Measurements from ENCODE around the gene ADCY10.
"Not testable (repeated sequence)": the region's sequence is repeated elsewhere in the genome, so short reads cannot be mapped to it uniquely, and the experiment has no call there.

The ADCY10 gene

DNA sequence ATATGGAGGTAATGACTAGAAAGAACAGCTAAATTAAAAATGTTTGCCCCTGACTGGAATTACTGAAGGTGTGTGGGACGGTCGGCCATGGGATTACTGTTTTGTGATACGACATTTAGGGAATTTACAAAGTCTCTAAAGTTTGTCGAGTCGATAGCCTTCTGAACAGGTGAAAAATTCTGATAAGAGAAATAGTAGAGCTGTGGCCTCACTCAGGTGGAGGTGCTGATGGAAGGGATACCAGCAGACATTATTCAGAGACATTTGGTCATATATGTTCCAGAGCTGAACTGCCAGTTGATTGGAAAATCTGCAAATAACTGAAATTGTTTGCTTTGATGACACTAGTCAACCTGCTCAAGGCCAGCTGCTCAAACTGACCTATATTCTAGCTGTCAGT, 71.1 kb downstream of the ADCY10 start:
- DNase-seq: no peak

DNA sequence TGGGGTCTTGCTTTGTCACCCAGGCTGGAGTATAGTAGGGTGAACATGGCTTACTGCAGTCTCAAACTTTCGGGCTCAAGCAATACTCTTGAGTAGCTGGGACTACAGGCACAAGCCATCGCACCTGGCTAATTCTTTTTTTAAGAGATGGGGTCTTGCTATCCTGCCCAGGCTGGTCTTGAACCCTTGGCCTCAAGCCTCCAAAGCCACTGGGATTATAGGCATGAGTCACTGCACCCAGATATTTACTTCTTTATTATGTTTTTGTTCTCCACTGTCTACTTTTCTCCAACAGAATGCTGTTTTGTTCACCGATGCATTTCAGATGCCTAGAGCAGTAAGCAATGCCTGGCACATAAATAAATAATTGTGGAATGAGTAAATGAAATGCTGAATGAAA, 72.4 kb downstream of the ADCY10 start:
- DNase-seq: no peak

DNA sequence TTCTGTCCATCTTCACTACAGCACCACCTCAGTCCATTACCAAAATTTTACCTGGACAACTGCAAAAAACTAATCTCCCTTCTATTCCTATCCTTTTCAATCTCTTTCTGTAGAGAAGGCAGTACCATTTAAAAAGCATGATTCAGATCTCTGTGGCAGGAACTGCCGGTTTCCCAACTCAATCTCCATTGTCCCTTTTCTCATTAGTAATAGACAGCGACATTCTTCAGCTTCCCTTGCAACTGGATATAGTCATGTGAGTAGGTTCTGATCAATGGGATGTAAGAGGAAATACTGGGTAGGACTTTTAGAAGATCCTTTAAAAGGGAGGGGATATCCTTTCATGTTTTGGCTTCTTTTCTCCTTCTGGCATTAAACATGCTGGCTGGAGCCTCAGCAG, 74.9 kb downstream of the ADCY10 start:
- DNase-seq: no peak

DNA sequence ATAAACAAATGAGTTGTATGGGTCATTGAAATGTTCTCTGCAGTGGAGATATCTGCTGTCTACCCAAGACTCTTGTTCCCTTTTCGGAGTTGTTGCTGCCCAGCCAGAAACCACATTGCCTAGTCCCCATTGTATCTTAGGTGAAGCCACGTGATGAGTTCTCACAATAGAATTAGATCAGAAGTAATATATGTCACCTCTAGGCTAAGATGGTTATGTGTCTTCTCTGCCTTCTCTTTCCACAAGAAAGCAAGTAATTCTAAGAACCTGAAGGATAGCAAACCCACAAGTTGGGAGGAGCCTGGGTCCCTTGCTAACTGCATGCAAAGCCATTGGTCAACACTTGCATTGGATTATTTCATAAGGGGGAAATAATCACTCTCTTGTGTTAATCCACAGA, 76.6 kb downstream of the ADCY10 start:
- DNase-seq: no peak

DNA sequence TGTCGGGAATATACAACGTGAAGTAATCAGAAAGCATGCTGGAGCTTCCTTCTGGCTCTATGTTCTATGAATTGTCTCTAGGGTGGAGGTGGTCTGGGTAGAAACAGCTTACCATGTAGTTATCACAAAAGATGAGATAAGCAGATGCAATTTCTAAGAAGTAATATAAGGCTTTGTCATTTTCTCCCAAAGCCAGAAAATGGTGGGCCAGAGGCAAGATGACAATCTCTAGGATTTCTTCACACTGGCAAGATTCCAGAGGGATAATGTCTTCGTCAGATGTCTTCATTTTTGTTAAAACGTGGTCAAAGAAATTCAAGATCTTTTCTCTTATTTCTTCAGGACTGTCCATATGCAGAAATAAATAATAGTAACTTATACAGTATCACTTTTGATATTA, 77.7 kb downstream of the ADCY10 start:
- no peak for DNase-seq

DNA sequence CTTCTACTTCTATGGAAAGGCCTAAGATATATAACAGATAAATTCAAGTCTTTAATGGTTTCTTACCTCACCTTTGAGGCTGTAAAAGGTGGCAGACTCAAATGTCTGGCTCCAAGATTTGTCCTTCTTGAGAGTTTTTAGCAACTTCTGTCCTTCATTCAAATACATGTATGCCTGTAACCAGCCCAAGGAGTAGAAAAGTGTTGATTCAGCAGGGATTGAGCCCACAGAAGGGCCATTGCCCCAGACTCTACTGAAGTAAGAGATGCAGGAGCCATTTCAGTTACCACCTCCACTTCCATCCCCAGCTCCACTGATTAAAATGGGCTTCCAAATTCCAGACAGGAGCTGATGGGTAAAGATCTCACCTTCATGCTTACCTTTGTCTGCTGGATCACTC, 80.0 kb downstream of the ADCY10 start:
- no peak for DNase-seq

DNA sequence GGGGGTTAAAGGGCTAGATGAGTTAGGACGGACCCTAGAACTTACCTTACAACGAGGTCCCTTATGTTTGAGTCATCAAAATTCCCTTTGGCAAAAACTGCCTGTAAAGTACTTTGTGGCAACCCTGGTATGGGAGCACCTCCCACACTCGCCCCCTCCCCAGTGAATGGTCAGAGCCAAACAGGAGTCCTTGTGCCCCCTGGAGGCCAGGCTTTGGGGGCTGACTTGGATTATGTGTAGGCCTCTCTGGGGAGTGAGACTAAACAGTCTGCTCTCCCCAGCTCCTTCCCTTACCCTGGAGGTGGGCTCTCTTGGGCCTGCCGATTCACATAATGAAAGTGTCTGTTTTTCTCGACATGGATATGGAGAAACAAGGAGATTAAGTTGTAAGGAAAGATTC, 81.2 kb downstream of the ADCY10 start:
- no peak for DNase-seq

DNA sequence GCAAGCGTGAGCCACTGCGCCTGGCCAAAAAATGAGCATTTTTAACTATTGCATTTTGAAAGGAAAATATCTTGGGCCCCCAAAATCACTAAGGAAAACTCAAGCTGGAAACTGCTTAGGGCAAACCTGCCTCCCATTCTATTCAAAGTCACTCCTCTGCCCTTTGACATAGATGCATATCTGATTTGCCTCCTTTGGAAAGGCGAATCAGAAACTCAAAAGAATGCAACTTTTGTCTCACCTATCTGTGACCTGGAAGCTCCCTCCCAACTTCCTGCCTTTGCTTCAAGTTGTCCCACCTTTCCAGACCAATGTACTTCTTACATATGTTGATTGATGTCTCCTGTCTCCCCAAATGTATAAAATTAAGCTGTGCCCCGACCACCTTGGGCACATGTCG, 83.3 kb downstream of the ADCY10 start:
- not testable (repeated sequence) for DNase-seq

DNA sequence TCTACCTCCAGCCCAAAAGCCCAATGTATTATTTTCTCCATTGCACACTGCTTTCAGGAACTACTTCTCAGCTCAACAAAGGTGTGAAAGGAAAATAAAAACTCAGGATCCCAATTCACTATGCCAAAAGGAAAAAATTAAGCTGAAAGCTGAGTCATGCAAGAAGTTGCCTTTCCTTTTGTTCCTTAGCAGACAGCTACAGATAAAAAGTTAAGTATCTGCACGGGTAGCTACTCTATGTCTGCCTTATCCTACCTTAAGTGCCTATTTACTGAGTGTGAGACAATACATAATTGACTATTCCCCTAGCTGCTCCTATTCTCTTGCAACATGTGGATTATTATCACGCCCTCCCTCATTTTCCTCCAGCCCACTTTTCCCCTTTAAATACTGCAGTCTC, 84.1 kb downstream of the ADCY10 start:
- no peak for DNase-seq

DNA sequence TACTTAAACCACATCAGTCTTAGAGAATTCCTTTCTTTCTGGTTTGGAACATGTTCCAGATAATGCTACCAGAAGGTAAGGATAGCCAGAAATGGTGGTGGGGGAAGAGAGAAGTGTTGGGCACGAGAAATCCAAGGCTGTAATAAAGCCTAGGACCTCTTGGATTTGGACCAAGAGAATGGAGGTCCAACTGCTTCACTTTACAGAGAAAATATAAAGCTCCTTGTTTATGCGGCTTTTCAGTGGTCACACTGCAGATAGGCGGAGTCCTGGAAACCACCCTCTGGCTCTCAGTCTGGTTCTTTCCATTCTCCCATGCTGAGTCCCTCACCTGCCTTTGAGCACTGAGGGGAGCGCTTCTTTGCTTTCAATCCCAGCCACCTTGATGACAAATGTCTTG, 87.8 kb downstream of the ADCY10 start:
- no peak for DNase-seq

DNA sequence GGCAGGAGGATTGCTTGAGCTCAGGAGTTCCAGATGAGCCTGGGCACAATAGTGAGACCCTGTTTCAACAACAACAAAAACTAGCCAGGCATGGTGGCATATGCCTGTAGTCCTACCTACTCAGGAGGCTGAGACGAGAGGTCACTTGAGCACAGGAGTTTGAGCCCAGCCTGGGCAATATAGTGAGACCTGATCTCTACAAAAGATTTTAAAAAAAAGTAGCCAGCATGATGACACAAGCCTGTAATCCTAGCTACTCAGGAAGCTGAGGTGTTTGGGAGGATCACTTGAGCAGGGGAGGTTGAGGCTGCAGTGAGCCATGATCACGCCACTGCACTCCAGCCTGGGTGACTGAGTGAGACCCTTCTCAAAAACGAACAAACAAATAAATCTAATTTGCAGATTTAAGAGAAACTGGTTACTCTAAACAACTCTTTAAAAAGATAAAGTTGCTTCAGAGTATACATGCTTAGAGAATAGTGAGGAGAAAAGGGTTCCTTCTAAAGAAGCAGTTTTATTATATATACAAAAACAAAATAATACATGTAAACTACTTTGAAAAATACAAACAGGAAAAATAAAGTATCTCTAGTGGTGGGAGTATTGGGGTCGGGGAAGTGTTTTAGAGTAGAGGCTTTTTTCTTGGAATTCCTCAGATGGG, 88.4 kb downstream of the ADCY10 start:
- DNase-seq: no peak

DNA sequence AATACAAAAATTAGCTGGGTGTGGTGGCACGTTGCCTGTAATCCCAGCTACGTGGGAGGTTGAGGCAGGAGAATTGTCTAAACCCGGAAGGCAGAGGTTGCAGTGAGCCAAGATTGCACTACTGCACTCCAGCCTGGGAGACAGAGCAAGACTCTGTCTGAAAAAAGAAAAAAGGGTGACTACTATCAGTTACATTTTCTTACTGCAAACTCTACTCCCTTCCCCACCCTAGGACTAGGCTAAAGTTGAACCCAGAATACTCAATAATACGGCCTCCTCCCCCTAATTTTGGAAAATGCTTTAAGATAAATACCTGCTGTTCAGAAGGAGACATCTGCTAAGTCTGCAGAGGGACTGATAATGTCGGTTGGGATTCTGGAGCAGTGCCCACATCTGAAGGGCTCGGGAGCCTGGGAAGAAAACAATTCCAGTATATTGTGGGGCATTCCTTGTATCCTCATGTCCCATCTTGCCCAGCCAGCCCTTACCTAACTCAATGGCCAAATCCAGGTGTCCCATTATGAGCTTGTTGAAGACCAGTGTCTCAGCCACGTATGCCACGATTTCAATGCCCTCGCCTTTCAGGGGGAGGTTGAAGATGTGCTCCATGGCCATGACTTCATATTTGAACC, 89.7 kb downstream of the ADCY10 start:
- DNase-seq: no peak

DNA sequence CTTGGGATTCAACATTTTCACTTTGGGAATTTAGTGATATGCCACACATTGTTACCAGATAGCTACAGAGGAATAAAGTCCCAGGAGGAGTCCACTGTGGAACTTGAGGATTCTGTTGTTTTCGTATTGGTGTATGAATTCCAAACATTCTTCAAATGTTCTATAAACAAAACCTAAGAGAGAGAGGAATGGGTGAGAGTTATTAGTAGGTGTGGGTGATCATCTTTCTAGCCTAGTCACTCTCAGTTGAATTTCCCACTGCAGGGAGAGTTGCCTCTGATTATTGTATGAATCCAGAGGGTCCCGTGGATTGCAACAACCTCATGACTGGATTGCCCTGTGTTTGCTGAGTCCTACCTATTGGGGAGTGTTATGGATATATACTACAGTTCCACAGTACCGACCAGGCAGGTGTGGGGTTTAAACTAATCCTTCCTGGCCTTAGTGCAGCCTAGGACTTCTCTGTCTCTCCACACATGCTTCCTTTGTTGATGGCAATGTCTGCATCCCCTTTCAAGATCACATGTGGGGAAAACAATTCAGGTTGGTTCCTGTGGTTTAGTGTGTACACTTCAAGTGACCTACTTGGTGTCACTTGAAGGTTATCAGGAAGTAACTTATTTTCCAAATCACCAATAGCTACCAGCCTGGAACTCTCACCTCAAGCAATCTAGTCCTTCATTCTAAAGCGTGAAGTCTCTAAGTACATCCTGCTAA, 91.8 kb downstream of the ADCY10 start:
- no peak for DNase-seq

DNA sequence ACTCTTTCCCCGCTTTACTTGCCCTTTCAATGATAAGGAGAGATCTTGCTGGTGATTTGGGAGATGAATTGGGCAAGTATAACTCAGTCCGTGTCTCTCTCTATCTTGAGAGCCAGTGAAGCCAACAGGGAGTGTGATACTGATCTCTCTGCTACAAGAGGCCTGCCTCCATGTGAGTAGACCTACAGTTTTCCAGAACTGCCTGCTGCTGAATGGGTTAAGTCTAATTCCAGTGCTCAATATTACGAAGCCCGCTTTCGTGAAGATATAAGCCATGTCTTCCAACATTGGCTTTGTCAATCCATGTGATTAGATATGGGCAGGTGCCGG, 92.6 kb downstream of the ADCY10 start:
- no peak for DNase-seq

DNA sequence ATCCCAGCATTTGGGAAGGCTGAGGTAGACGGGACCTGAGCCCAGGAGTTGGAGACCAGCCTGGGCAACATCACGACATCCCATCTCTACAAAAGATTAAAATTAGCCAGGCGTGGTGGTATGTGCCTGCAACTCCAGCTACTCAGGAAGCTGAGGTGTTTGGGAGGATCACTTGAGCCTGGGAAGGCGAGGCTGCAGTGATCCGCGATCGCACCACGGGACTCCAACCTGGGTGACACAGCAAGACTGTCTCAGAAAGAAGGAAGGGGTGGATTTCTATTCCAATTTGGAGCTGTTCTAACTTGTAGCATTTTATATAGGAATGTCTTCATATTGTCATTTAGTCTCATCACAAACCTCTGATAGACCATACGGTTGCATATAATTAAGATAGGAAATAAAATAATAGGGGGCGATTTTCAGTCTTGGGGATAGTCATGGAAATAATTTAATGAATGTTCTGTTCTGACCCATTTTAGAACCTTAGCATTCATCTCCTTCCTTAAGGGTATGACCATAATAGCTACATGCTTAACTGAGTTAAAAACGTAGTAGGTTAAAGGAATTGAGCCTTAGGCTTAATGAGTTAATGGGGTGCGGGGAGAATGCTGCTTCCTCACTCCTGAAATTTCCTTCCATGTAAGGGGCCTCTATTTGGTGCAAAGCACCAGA, 93.1 kb downstream of the ADCY10 start:
- DNase-seq: no peak

DNA sequence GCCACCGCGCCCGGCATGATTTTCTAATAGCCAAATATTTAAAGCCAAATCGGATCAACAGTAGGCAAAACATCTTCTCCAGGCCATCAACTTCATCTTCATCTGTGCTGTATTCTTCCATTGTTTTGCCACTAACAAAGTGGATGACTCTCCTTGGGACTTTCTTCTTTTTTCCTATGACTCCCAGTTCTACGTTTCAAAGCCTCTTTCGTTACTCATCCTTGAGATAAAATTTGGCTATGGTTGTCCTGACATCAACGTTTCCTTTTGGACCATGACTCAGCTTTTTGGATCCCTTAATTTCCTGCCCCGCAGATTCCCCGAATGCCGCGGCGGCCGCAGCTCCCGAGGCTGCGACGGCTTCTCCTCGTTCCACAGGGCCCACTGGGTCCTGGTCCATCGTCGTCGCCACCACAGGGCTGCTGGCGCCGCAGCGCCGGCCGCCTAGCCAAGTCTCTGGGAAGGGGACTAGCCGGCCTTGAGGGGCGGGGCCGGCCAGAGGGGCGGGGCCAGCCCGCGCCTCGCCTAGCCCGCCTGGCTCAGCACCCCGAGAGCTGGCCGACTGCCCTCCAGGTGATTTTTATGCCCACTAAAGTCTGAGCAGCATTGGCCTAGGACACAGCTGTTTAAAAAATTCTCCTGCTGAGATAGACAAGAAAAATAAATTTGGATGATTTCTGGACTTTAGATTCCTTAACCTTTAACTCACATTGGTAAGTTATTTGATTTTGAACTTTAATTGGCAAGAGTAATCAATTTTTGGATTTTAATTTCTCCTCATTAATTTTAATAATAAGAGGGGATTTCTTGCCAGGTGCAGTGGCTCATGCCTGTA, 93.9 kb downstream of the ADCY10 start:
- DNase-seq: no peak

DNA sequence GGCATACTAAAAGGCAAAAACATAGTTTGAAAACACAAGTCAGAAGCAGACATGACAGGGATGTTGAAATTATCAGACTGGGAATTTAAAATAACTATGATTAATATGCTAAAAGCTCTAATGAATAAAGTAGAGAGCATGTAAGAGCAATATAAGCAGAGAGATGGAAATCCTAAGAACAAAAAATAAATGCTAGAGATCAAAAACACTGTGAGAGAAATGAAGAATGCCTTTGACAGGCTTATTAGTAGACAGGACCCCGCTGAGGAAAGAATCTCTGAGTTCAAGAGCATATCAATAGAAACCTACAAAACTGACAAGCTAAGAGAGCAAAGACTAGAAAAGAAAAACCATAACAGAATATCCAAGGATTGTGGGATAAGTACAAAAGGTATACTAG, 98.3 kb downstream of the ADCY10 start:
- DNase-seq: no peak

DNA sequence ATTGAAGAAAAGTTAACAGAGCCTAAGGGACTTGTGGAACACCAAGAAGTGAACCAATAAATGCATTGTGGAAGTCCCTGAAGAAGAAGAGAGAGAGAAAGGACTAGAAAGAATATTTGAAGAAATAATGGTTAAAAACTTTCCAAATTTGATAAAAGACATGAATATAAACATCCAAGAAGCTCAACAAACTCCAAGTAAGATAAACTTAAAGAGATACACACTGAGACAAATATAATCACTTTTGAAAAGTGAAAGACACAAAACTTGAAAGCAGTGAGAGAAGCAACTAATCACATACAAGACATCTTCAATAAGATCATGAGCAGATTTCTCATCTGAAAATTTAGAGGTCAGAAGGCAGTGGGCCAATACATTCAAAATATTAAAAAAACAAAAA, 101.0 kb downstream of the ADCY10 start:
- no peak for DNase-seq

DNA sequence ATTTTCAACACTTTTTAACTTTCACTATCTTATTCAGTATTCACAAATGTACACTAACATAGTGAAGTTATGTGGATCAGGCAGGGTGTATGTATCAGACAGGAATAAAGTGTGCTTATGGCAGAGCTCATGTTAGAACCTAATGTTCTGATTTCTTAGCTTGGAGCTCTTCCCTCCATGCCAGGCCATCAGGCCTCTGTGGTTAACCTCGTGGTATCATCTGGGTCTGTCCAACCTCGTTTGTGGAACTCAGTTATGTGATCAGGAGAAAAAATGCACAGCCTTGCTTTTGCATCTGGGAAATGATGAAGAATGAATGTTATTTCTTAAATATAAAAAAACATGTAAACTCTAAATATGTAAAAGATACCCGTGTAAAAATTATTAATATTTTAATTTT, 105.2 kb downstream of the ADCY10 start:
- no peak for DNase-seq

DNA sequence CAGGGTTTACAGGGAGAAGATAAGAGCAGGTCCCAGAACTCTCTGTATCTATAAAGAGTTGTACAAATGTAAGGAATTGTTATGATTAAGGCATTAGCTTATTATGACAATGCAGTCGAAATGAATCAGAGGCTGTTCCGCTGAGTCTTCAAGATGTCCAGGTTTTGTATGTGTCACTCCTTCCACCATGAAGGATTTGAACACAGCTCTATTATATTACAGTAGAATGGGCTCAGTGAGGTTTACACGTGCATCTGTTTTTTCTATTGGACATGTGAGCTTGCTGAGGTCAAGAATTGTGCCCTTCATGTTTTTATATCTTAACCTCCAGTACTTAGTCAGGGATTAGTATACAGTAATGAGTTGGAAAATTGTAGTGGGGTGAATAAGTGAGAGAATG, 105.8 kb downstream of the ADCY10 start:
- DNase-seq: no peak

DNA sequence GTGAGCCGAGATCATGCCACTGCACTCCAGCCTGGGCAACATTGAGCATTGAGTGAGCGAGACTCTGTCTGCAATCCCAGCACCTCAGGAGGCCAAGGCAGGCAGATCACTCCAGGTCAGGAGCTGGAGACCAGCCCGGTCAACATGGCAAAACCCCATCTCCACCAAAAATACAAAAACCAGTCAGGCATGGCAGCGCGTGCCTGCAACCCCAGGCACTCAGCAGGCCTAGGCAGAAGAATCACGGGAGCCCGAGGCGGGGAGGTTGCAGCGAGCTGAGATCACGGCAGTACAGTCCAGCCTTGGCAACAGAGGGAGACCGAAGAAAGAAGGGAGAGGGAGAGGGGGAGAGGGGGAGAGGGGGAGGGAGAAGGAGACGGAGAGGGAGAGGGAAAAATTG, 107.3 kb downstream of the ADCY10 start:
- not testable (repeated sequence) for DNase-seq

DNA sequence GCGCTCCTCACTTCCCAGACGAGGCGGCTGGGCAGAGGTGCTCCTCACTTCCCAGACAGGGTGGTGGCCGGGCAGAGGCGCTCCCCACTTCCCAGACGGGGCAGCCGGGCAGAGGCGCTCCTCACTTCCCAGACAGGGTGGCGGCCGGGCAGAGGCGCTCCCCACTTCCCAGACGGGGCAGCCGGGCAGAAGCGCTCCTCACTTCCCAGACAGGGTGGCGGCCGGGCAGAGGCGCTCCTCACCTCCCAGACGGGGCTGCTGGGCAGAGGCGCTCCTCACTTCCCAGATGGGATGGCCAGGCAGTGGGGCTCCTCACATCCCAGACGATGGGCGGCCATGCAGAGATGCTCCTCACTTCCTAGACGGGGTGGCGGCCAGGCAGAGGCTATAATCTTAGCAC, 107.7 kb downstream of the ADCY10 start:
- not testable (repeated sequence) for DNase-seq

DNA sequence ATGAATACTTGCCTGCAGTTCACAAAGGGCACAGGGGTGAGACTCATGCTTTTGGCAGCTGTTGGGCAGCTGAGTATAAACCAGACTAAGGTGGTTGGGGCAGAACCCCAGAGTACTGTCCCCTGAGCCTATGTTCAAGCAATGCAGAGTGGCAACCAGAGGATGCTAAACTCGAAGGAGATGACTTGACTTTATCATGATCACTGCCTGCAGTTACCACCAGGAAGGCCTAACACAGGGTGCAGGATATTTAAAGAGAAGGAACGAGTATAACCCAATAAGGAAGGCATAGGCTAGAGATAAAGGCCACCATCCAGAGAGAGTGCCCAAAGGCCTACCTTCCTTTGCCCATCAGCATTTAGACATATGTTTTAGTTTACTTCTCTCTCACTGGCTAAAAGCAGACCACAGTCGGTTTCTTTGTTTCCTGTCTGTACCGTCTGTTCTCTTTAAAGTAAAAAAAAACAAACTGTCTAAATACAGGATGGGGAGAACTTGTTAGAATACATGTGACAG, 108.8 kb downstream of the ADCY10 start:
- no peak for DNase-seq

Data from NCI-H510A (cell line).